ENCODE data around the gene HOXB5. TPM values are rescaled to one million over a fixed set of nuclear protein-coding genes. Genes with fewer than 3 reads are reported as not detected.
A peak's percentile ranks its signal among the peaks of the same experiment; 100 is the strongest.

Gene HOXB5
- total RNA-seq, 1 experiment from 2014 or later = 0.43 TPM

- no peak for DNase-seq (ENCODE audit: low spot score)
Observed at GRCh38 chr17:48559840-48560817, 33.5 kb downstream of the HOXB5 start.

GRCh38 chr17:48559122-48559839 lies 34.3 kb downstream of the HOXB5 start:
- no peak for DNase-seq (ENCODE audit: low spot score)

DNA sequence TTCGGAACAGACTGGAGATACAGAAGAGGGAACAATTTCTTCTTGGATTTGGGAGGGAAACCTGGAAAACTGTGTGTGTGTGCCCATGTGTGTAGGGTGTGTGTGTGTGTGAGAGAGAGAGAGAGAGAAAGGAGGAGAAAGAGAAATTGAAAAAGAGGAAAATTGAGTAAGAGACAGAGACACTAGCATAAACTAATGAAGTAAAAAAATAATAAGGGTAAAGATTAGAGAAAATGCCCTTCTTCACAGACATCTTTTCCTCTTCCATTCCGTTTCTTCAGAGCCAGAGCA lies 34.8 kb downstream of the HOXB5 start:
- DNase-seq (ENCODE audit: low spot score) = no peak

DNA sequence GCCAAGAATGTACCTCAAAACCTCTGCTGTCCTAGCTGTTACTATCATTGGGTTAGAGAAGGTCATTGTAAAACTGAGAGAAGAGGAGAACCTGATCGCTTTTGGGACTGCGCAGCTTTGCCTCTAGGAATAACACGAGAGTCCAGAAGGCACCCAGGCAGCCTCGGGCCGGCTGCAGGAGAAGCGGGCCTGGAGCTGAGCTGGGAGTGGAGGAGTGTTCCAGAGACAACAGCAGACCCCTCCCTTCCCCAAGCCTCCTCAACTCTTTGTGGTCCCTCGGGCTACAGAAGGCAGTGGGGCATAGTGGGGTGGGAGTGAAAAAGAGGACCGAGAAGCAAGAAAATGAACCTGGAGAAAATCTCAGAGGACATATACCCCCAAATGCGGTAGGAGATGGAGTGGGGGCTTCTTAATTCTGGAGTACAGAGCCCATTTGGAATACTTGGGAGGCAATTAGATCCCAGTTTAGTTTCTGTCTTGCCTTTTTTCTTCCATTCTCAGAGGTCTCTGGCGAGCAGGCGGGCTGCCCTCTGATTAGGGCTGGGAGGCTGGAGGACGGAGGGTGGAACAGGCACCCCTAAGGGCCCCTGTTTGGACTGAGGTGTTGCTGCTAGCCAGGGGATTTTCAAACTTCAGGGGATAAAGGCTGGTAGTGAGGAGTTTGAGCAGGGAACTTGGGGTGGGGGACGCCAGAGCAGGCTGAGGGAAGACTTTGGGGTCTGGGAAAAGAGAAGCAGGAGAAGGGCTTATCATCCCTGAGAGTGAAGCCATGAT lies 35.3 kb downstream of the HOXB5 start:
- no peak for DNase-seq (ENCODE audit: low spot score)

DNA sequence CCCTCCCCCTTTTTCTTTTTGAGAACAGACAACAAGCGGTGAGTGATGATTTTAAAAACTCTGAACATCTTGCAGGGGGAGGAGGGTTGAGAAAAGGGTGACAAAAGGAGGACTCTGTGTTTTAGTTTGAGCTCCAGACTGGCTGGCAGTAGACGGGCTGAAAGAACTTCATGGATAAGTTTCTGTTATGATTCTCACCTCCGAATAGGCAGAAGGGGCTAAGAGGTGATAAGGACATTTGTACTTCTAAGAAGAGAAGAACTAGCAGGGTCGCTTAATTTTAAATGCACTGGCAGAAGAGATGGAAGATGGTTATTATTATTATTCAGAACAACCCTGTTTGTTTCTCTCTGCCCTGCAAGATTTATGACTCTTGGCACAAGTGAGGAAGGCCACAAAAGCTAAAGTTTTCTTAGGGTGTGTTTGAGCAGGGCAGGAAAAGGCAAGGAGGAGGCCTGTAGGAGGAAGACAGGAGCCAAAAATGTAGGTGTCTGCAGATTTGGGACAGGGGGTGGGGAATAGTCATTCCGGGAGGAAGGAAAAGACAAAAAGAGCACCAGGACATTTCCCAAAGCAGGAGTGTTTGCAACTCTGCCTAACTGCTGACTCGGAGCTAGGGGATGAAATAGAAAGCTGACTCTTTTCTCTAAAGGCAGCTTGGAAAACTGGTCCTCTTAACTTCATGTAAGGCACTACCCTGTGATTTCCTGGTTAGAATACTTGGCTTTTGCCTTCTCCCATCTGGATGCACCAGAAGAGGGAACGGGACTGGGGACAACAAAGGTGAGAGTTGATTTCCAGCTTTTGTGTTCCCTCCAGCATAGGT lies 36.8 kb downstream of the HOXB5 start:
- no peak for DNase-seq (ENCODE audit: low spot score)

DNA sequence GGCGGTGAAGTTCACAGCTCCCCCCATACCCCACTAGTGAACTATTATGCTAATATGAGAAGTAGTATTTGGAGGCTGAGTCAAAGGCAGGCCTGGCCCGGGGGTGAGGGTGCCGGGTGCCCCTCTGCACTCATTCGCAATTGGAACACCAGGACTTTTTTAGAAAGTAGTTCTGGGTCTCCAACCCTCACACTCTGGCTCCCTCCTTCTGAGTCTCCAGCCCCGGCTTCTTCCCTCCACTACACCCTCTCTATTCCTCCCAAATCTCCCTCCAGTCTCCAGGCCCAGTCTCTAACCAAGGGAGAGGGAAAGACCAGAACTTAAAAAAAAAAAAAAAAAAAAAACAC lies 37.4 kb downstream of the HOXB5 start:
- no peak for DNase-seq (ENCODE audit: low spot score)

DNA sequence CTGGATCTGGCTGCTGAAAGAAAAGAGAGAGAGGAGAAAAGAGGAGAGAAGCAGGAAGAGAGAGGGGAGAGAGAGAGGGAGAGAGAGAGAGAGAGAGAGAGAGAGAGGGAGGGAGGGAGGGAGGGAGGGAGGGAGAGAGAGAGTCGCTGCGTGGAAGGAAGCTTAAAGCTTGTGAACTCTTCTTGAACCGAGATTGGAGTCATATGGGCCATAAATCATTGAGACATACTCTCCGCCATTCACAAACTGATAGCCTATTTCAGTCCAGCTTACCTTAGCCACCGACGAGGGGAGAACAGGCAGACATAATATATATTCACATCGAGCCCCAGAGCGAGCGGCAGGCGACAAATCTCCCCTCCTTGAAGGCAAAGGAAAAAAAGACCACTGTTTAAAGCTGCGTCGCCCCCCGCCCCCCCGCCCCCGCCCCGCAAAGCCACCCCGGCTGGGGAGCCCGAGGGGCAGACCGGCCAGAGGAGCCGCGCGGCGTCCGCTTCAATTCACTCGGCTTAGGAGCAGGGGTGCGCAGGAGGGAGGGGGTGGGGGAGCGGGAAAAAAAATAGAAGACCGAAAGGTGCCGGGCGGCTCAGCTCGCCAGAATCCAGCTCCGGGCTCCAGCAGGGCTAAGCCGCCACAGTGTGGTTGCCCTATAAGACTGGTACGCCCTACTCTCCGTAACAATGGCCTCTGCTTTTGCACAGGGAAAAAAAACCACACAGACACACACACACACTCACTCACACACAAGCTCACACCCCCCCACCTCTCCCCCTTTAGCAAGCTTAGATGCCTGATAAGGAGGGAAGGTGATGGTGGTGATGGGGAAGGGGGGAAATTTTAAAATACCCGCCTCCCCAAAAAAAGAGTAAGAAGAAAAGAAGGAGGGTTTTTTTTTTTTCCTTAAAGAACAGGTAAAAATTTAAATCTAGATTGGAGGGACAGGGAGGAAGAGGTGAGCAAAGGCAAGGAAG lies 38.0 kb downstream of the HOXB5 start:
- peak; percentile 93 for DNase-seq (ENCODE audit: low spot score)

DNA sequence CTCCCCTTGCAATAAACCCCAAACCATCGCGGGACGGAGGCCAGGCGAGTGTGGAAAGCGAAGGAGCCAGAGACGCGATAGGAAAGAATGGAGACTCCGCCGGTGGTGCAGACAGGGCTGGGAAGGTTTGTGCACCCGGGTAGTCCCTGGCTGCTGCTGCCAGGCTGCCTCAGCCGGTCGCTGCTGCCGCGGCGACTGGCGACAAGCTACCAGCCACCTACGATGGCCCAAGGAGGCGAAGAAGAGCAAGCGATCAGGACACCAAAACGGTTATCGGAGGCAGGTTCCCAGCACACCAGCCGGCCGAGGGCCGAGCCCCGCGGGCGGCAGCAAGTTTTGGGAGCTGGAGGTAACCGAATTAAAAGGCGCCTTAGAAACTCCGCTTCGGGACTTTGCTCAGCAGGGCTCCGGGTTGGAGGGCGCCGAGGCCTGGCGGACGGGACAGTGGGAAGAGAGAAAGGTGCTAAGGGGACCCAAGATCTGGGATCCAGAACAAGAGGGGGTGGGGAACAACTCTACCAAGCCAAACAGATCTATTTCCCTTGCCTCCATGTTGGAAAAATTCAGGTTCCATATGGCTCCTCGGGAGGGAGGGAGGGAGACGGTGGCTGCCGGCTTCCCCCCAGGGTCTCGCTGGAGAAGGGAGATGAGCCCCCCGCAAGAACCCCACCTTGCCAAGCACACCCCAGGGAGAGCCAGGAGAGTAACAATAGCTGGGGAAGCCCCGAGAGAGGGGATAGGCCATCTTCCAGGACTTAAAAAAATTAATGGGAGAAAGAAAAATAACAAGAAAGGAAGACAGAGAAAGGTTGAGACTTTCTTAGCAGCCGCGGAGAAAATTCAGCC lies 38.9 kb downstream of the HOXB5 start:
- DNase-seq (ENCODE audit: low spot score) = no peak

DNA sequence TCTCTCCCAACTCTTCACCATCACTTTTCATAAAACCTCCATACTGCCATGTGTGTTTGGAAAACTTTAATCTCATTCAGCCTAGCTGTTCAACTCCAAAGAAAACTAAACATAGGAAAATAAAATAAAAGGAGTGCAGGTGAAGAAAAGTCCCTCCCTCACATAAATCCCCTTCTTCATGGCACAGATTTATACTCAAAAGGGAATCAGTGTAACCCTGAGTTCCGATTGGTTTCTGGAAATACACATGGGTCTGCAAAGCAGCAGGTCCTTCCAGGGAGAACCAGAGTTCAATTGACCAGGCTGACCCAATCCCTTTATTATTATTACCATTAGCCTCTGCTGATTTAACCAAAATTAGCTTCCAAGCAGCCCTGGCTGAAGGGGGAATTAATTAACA lies 39.8 kb downstream of the HOXB5 start:
- DNase-seq (ENCODE audit: low spot score) = no peak

DNA sequence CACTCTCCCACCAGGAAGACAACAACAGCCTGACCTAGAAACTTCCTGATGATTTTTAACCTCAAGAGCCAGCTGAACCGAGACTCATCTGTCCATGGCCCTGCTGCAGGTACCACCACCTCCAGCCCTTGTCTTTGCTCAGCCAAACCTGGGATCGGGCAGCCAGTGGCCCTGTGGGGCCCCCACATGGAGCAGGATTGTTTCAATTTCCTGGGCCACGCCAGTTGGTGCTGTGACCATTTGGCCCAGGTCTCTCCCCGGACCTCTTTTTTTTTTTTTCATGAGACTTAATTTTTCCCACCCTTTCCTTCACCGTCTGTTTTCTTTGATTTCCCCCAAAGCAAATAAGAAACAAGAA lies 40.4 kb downstream of the HOXB5 start:
- no peak for DNase-seq (ENCODE audit: low spot score)

DNA sequence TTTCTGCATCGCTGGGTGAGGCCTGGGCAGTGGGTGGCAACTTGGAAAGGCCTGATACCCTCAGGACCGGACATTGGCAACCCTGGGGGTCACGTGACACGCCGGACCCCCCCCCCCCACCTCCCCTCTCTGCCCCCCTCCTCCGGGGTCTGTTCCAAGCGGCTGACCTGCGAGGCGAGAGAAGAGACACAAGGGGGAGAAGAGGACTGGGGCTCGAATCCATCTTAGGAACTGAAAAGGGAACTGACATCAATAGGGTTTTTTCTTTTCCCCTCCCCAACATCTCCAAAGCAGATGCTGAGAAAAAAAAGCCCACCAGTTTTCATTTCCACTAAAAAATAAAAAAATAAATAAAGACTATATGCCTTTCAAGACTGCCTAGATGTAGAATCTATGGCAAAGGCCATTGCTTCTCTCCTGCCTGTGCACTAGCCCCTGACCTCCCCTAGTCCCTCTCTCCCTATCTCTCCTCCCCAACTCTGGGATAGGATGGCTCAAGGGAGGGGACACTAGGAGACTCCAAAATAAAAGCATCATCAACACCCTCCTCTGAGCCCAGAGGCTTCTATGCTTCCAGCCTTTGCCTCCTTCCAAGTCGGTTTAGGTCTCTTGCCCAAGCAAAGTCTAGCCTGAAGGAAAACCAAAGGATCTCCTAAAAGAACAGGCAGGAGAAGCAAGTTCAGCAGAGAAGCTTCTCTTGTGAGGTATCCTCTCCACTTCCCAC lies 41.0 kb downstream of the HOXB5 start:
- DNase-seq (ENCODE audit: low spot score) = no peak

DNA sequence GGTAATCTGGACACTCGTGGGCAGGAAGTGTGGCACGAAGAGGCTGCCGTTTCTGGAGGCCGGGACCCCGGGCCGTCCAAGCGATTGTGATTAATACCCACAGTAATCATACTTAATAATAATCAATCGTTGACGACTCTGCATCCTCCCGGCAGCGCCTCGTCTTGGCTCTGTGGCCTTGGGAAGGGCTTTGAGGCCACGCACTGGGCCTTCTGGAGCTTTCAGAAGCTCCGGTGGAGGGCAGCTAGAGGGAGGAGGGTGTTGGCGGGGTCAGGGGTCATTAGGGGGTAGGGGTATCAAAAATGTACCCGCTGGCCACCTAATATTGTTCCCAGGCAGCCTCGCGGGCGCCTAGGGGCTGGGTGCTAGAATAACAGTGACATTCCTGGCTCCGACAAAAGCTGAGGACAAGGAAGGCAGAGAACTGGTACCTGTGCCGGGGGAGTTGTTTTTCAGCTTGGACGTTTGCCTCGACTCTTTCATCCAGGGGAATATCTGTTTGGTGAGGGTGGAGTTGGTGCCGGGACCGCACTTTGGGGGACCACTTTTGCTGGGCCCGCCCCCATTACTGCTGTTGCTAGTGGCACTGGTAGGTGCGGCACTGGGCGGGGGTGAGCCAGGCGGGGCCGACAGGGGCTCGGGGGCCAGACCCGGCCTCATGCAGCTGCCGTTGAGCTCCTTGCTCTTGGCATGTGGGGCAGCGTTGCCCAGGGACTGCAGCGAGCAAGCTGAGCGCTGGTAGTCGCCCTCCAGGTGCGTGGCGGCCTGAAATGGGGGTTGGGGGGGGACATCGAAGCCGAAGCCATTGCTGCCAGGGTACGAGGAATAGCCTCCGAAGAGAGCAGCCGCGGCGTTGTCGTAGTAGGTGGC lies 41.7 kb downstream of the HOXB5 start:
- DNase-seq (ENCODE audit: low spot score) = no peak

DNA sequence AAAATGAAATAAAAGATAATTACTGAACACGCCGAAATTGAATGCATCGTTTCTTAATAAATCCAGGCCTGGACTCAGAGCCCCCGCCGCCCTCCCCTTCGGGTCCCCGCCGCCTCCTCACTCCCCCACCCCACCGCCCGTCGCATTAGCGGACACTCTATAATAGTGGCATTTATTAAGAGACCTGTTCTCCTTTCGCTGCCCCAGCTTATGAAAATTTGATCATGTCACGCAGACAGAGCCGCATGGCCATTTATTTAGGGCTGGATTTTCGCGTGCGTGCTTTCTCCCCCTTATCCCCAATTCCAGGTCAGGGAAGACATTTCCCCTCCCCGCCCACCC lies 42.4 kb downstream of the HOXB5 start:
- DNase-seq (ENCODE audit: low spot score) = no peak

GRCh38 chr17:48550502-48551213 lies 42.9 kb downstream of the HOXB5 start:
- DNase-seq (ENCODE audit: low spot score) = no peak

- DNase-seq (ENCODE audit: low spot score) = no peak
Observed at GRCh38 chr17:48549914-48550501, 43.6 kb downstream of the HOXB5 start.

DNA sequence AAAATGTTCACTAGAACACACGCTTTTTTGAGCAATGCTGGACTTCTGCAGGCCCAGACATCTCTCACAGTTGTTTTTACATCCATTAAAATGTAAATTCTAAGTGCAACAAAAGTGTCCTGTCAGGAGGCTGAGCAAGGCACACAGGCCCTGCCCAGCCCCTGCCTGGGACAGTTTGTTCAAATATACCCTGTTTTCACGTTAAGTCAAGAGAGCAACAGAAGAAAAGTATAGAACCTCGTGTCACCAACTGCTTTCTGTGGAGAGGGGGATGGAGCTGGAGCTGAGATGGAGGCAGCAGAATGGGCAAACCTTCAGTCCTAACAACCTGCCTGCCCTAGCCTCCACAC lies 44.3 kb downstream of the HOXB5 start:
- no peak for DNase-seq (ENCODE audit: low spot score)
